Endothelial cell of umbilical vein (primary cell): ENCODE results near the gene HECTD2. TPM values are rescaled to one million over a fixed set of nuclear protein-coding genes. Genes with fewer than 3 reads are reported as not detected.

Source experiments
- BruUV-seq: library from RNA; stranded (reverse); fragments of 400-500 nt; replicated peaks from 2 replicates; lab custom pipeline; 2021; lab: Mats Ljungman, UMichigan
- CTCF ChIA-PET: fragments of 300-600, 350-600 bp; sonication (Branson Sonifier 250); formaldehyde crosslinking; loops from one replicate; lab custom pipeline; 2021; ENCODE audit warnings: antibody characterized with exemption, inconsistent platforms; lab: Charles Lee
- POLR2A ChIA-PET: fragments of 300-600, 350-600 bp; sonication (Branson Sonifier 250); formaldehyde crosslinking; loops from one replicate; lab custom pipeline; 2021; ENCODE audit warnings: antibody characterized with exemption, inconsistent platforms; lab: Charles Lee
- DNase-seq: peaks from one replicate; pipeline ENCODE4 v3.0.0-alpha.2; 2011; ENCODE audit warnings: low read depth, low spot score
- FAIRE-seq: peaks from 2 replicates; lab custom pipeline; 2011; peaks lifted over from hg19 to GRCh38; lab: Jason Lieb, UNC
- H2AFZ ChIP-seq: 2 replicates; pipeline ENCODE4 v1.6.0; 2012; ENCODE audit warnings: low read depth, low read length, control low read depth, inconsistent platforms
- H3K27ac ChIP-seq: 2 replicates; pipeline ENCODE4 v1.5.1; 2011; ENCODE audit warnings: low read depth, mild to moderate bottlenecking, control low read depth, low read length, moderate library complexity; ENCODE audit not compliant: insufficient read depth
- H3K27me3 ChIP-seq, 2 experiments: 2 replicates each; pipeline versions ENCODE4 v1.6.0 to v1.6.1; 2011; ENCODE audit warnings: low read length in 2 of 2, mixed read lengths in 1 of 2; ENCODE audit not compliant: control insufficient read depth in 2 of 2, insufficient read depth in 2 of 2
- H3K36me3 ChIP-seq, 2 experiments: 2 replicates in 1 of 2; 3 replicates in 1 of 2; pipeline ENCODE4 v1.5.1; 2011; ENCODE audit warnings: low read length in 2 of 2, mild to moderate bottlenecking in 1 of 2, moderate library complexity in 1 of 2; ENCODE audit not compliant: control insufficient read depth in 2 of 2, insufficient read depth in 2 of 2; ENCODE audit errors: extremely low read depth in 1 of 2
- H3K4me1 ChIP-seq: 3 replicates; pipeline ENCODE4 v1.5.1; 2011; ENCODE audit warnings: mild to moderate bottlenecking, low read length; ENCODE audit not compliant: control insufficient read depth, insufficient read depth; ENCODE audit errors: extremely low read depth
- H3K4me2 ChIP-seq: 2 replicates; pipeline ENCODE4 v1.6.1; 2011; ENCODE audit warnings: low read length, control low read depth, mixed read lengths; ENCODE audit not compliant: insufficient read depth
- H3K4me3 ChIP-seq, 3 experiments: fragments of 200-600 bp in 1 of 3; sonication (generic), shearing (Covaris generic) in 1 of 3; replicated peaks in 1 of 3; 2 replicates each; pipeline ENCODE4 v1.5.1; 2011 to 2016; ENCODE audit warnings: control low read depth in 3 of 3, low read length in 3 of 3, mild to moderate bottlenecking in 2 of 3, inconsistent platforms in 1 of 3, low read depth in 1 of 3, moderate library complexity in 1 of 3; ENCODE audit not compliant: insufficient read depth in 1 of 3
- H3K79me2 ChIP-seq: 2 replicates; pipeline ENCODE4 v1.6.0; 2012; ENCODE audit warnings: low read length, inconsistent platforms; ENCODE audit not compliant: control insufficient read depth, insufficient read depth
- H3K9ac ChIP-seq: replicated peaks from 2 replicates; pipeline ENCODE3; 2011; ENCODE audit warnings: low read length, control low read depth; ENCODE audit not compliant: insufficient read depth; ENCODE audit errors: extremely low read depth
- H3K9me1 ChIP-seq: replicated peaks from 3 replicates; pipeline ENCODE4 v1.6.0; 2011; ENCODE audit warnings: mild to moderate bottlenecking, low read length; ENCODE audit not compliant: control insufficient read depth, insufficient read depth; ENCODE audit errors: extremely low read depth
- H3K9me3 ChIP-seq: replicated peaks from 2 replicates; pipeline ENCODE4 v1.5.1; 2012; ENCODE audit warnings: low read length, inconsistent platforms; ENCODE audit not compliant: control insufficient read depth, insufficient read depth
- H4K20me1 ChIP-seq: replicated peaks from 2 replicates; pipeline ENCODE3; 2011; ENCODE audit warnings: mild to moderate bottlenecking, low read length; ENCODE audit not compliant: control insufficient read depth, insufficient read depth; ENCODE audit errors: extremely low read depth
- CTCF ChIP-seq, 2 donors: IDR thresholded peaks; 1 replicate in 1 of 2; 2 replicates in 1 of 2; pipeline ENCODE4 v1.5.1; 2011; ENCODE audit warnings: low read length in 2 of 2, mild to moderate bottlenecking in 2 of 2, moderate library complexity in 2 of 2, control low read depth in 1 of 2, inconsistent platforms in 1 of 2, low read depth in 1 of 2; ENCODE audit not compliant: insufficient read depth in 1 of 2; ENCODE audit errors: extremely low read depth in 1 of 2
- EZH2 ChIP-seq: IDR thresholded peaks from 2 replicates; pipeline ENCODE4 v1.6.1; 2012; ENCODE audit warnings: borderline replicate concordance, low read depth, mild to moderate bottlenecking, moderate library complexity, low read length, inconsistent platforms; ENCODE audit not compliant: severe bottlenecking
- FOS ChIP-seq: IDR thresholded peaks from 2 replicates; pipeline ENCODE4 v1.6.1; 2011; ENCODE audit warnings: mild to moderate bottlenecking, low read length, moderate library complexity, borderline replicate concordance; ENCODE audit not compliant: insufficient read depth
- GATA2 ChIP-seq: IDR thresholded peaks from 2 replicates; pipeline ENCODE4 v1.7.0; 2011; ENCODE audit warnings: low read depth, mild to moderate bottlenecking, moderate library complexity, mixed read lengths, low read length; ENCODE audit not compliant: insufficient read length, insufficient read depth
- JUN ChIP-seq: IDR thresholded peaks from 2 replicates; pipeline ENCODE4 v1.6.1; 2011; ENCODE audit warnings: borderline replicate concordance, low read depth; ENCODE audit not compliant: insufficient read length, insufficient read depth
- MAX ChIP-seq: IDR thresholded peaks from 2 replicates; pipeline ENCODE4 v1.6.1; 2011; ENCODE audit not compliant: insufficient read depth, insufficient read length
- MYC ChIP-seq: IDR thresholded peaks from one replicate; pipeline ENCODE4 v1.6.1; 2011; ENCODE audit warnings: mild to moderate bottlenecking, low read depth, low read length
- POLR2A ChIP-seq: IDR thresholded peaks from 2 replicates; pipeline ENCODE4 v1.6.1; 2012; ENCODE audit warnings: low read depth, mild to moderate bottlenecking, control low read depth, low read length
- POLR2AphosphoS5 ChIP-seq: IDR thresholded peaks from 2 replicates; pipeline ENCODE4 v1.6.1; 2012; ENCODE audit warnings: low read depth, mild to moderate bottlenecking, control low read depth, low read length, moderate library complexity; ENCODE audit not compliant: insufficient read depth
- dilution Hi-C: fragments of 300-500 bp; cut with MboI; formaldehyde crosslinking; loops from one replicate; pipeline ENCODE4 v1.15.0; 2019; ENCODE audit warnings: low sequenced_read_pairs; ENCODE audit not compliant: extremely low pct_ligation_motif_present
- intact Hi-C: fragments of 100-400 bp; cut with micrococcal nuclease; formaldehyde crosslinking; loops from one replicate; pipeline ENCODE4 v1.10.0; 2022
- polyA plus RNA-seq, 4 experiments: library from polyadenylated mRNA; depleted of rRNA in 3 of 4; stranded (reverse) in 3 of 4; unstranded in 1 of 4; fragments of >200 nt; gene quantifications; 2 replicates each; pipeline versions ENCODE4 v1.2.1 to v1.2.3, GENCODE V29; 2011 to 2012; ENCODE audit warnings: missing spikeins in 1 of 4
- total RNA-seq: library from RNA; stranded (reverse); gene quantifications from 2 replicates; pipeline ENCODE4 v1.2.3, GENCODE V29; 2021

Gene HECTD2
- total and polyA plus RNA-seq, 2 donors (not counting 3 experiments of a cell fraction or from before 2014, with no cell fraction given): 4.2 to 10.7 TPM

DNA sequence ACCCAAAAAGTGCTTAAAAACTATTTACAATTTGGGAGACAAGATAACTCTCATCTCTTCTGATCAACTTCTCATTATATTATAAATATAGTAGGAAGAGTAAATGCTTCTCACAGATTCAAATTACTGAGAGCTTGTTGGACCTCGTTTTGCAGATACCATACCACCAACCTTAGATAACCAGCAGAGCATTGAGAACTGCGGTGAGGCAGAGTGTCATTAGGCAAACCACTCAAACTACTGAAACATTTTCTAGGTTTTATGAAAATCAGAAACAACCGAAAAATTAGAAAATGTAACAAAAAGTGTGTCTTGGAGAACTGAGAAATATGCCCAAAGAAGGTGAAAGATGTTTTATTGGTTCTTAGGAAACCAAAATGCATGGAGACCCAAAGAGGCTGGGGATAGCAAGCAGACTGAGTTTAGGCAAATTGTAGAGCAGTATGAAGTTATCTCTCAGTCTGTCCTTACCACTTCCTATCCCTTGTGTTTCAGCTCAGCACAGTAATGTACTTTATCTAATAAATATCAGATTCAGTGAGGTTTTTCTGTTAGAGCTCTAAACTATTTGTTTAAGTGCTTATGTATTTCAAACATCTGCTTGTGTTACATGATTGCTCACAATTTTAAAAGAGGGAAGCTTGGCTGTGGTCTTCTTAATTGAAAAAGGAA, 77.9 kb downstream of the HECTD2 start:
- intact Hi-C loops: no loop called here
- Histone ChIP-seq H3K27ac (no peak overlapping the region), H3K4me2 (no peak overlapping the region), H2AFZ (no peak overlapping the region), H3K27me3 (no peaks in the 10 kb centered on the region), H3K36me3 (no peaks in the 10 kb centered on the region), H3K9ac (no peak overlapping the region), H3K4me3 (no peak overlapping the region), H4K20me1 (no peaks in the 10 kb centered on the region), H3K9me3 (no peaks in the 10 kb centered on the region), H3K4me1 (no peaks in the 10 kb centered on the region), H3K9me1 (no peaks in the 10 kb centered on the region), H3K79me2 (no peaks in the 10 kb centered on the region)
- ChIA-PET POLR2A (no interaction called here), CTCF (interaction anchor here (1.7 kb wide), 1 partner anchor 148 kb away, joined by 9 read pairs; no protein-coding TSS in a partner anchor)
- no TSS peak for BruUV-seq
- no peak for DNase-seq
- no peak for TF ChIP-seq GATA2
- TF ChIP-seq JUN: no peak
- no peak for TF ChIP-seq MAX
- TF ChIP-seq POLR2A: no peak
- TF ChIP-seq MYC: no peak
- TF ChIP-seq CTCF (IDR thresholded peaks at IDR 0.05; ENCODE audit: extremely low read depth in 1 of 2, insufficient read depth in 1 of 2, low read depth in 1 of 2, low read length in 2 of 2): no peak
- TF ChIP-seq EZH2: no peak
- TF ChIP-seq POLR2AphosphoS5: no peak
- no peak for TF ChIP-seq FOS
- FAIRE-seq: no peak
- dilution Hi-C loops: no loop called here
